Spleen (tissue), 7 donors: ENCODE measurements around the gene DNAJB13.

ENCODE experiments used
- POLR2A ChIP-seq, 3 donors: fragments of 450-650 bp; IDR thresholded peaks; one replicate each; pipeline ENCODE4 v1.5.1; 2017; ENCODE audit warnings: antibody characterized with exemption in 3 of 3, mild to moderate bottlenecking in 1 of 3
- POLR2AphosphoS5 ChIP-seq, 3 donors: sonication (generic); formaldehyde crosslinking; IDR thresholded peaks; one replicate each; pipeline ENCODE4 v1.5.1; 2017; ENCODE audit warnings: antibody characterized with exemption in 3 of 3
- TF ChIP-seq, protein P1 (sequence below), 11 experiments: fragments of 200-600 bp in 7 of 11; fragments of 450-650 bp in 4 of 11; sonication (generic) in 4 of 11; IDR thresholded peaks in 8 of 11; conservative IDR thresholded peaks in 3 of 11; 1 replicate in 7 of 11; 2 replicates in 4 of 11; pipeline versions ENCODE4 v1.4.0 to v1.8.0; 2016 to 2021; ENCODE audit warnings: antibody characterized with exemption in 11 of 11, inconsistent platforms in 4 of 11, mild to moderate bottlenecking in 1 of 11
- donor health status: DM: no; HTN: no; CAD: no; lungs with moderate emphysema.
- donor health status: DM: no; HTN: no; CAD: no.
- donor health status: DM: no; HTN: no; CAD: no.

DNA sequence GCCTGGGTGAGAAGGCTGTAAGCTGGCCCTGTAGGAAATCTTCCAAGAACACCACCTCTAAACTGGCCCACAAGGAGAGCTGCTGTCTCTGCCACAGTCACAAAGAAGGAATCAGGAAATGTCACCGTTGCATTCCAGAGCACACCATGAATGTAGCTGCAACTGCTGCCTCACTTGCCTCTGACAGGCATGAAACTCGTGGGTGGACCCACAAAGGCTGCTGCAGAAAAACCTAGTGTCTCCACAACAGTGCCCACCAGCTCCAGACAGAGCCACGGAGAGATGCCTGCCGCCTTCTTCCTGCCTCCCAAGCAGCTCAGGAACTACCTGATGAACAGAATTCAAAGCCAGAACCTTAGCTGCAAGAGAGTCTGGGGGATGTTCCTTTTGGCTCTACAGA lies 10.5 kb downstream of the DNAJB13 start:
- TF ChIP-seq, protein P1, sequence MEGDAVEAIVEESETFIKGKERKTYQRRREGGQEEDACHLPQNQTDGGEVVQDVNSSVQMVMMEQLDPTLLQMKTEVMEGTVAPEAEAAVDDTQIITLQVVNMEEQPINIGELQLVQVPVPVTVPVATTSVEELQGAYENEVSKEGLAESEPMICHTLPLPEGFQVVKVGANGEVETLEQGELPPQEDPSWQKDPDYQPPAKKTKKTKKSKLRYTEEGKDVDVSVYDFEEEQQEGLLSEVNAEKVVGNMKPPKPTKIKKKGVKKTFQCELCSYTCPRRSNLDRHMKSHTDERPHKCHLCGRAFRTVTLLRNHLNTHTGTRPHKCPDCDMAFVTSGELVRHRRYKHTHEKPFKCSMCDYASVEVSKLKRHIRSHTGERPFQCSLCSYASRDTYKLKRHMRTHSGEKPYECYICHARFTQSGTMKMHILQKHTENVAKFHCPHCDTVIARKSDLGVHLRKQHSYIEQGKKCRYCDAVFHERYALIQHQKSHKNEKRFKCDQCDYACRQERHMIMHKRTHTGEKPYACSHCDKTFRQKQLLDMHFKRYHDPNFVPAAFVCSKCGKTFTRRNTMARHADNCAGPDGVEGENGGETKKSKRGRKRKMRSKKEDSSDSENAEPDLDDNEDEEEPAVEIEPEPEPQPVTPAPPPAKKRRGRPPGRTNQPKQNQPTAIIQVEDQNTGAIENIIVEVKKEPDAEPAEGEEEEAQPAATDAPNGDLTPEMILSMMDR (IDR thresholded peaks at IDR 0.05 in 8 of 11, conservative IDR thresholded peaks at IDR 0.05 in 3 of 11), result no peak
- TF ChIP-seq POLR2A (IDR thresholded peaks at IDR 0.05) (no peak), POLR2AphosphoS5 (IDR thresholded peaks at IDR 0.05) (no peak)
